ENCODE measurements around the gene GAGE12H. TPM values are rescaled to one million over a fixed set of nuclear protein-coding genes. Genes with fewer than 3 reads are reported as not detected.

The GAGE12H gene
- total RNA-seq, 6 experiments from 2014 or later: not detected

- no peaks in the 10 kb centered on the region; the same call in 1 of the 2 replicates for H3K27me3 Mint-ChIP-seq (ENCODE audit: insufficient read depth)
- no peaks in the 10 kb centered on the region for H3K4me1 Mint-ChIP-seq (ENCODE audit: low read depth)
- H3K4me3 Mint-ChIP-seq: no peak overlapping the region
- H3K27ac Mint-ChIP-seq: no peak overlapping the region
- no peak for DNase-seq
- H3K36me3 Mint-ChIP-seq (ENCODE audit: low read depth): no peaks in the 10 kb centered on the region
- H3K9me3 Mint-ChIP-seq: peaks cover 5% of the 10 kb centered on the region; the same call in 1 of the 2 replicates
- no peak for TF ChIP-seq CTCF (IDR thresholded peaks at IDR 0.05)
These were observed 31.1 kb downstream of the GAGE12H start for GRCh38 chrX:49610718-49611310.

GRCh38 chrX:49618574-49618973, 38.8 kb downstream of the GAGE12H start:
- Mint-ChIP-seq H3K27me3 (ENCODE audit: insufficient read depth) (no peaks in the 10 kb centered on the region), H3K27ac (no peak overlapping the region), H3K4me1 (ENCODE audit: low read depth) (no peaks in the 10 kb centered on the region), H3K9me3 (peaks cover 5% of the 10 kb centered on the region; the same call in 1 of the 2 replicates), H3K36me3 (ENCODE audit: low read depth) (no peaks in the 10 kb centered on the region), H3K4me3 (no peak overlapping the region)
- no peak for TF ChIP-seq CTCF (IDR thresholded peaks at IDR 0.05)
- no peak for DNase-seq

GRCh38 chrX:49627086-49627777, 47.5 kb downstream of the GAGE12H start:
- H3K9me3 Mint-ChIP-seq: no peaks in the 10 kb centered on the region; the same call in 1 of the 2 replicates
- H3K36me3 Mint-ChIP-seq (ENCODE audit: low read depth): no peaks in the 10 kb centered on the region
- no peak for TF ChIP-seq CTCF (IDR thresholded peaks at IDR 0.05)
- H3K4me3 Mint-ChIP-seq: no peak overlapping the region
- DNase-seq: no peak
- no peak overlapping the region for H3K27ac Mint-ChIP-seq
- no peaks in the 10 kb centered on the region for H3K27me3 Mint-ChIP-seq (ENCODE audit: insufficient read depth)
- no peaks in the 10 kb centered on the region for H3K4me1 Mint-ChIP-seq (ENCODE audit: low read depth)

Other genes starting within 250 kb of the GAGE12H start
- gene GAGE13, start 248.4 kb upstream of the GAGE12H start, total RNA-seq (2021; fragmentation: NEBNext Ultra II Directional; extraction: Animal tissue kit (Norgen Biotek cat#: 25700)): not detected
- not detected for gene GAGE12C, start 47.8 kb upstream of the GAGE12H start, total RNA-seq (2021; fragmentation: NEBNext Ultra II Directional; extraction: Animal tissue kit (Norgen Biotek cat#: 25700))
- not detected for gene GAGE12D, start 38.2 kb upstream of the GAGE12H start, total RNA-seq (2021; fragmentation: NEBNext Ultra II Directional; extraction: Animal tissue kit (Norgen Biotek cat#: 25700))
- gene GAGE12E, start 28.7 kb upstream of the GAGE12H start, total RNA-seq (2021; fragmentation: NEBNext Ultra II Directional; extraction: Animal tissue kit (Norgen Biotek cat#: 25700)): not detected
- not detected for gene GAGE12F, start 19.1 kb upstream of the GAGE12H start, total RNA-seq (2021; fragmentation: NEBNext Ultra II Directional; extraction: Animal tissue kit (Norgen Biotek cat#: 25700))
- not detected for gene GAGE12G, start 9.5 kb upstream of the GAGE12H start, total RNA-seq (2021; fragmentation: NEBNext Ultra II Directional; extraction: Animal tissue kit (Norgen Biotek cat#: 25700))
- gene GAGE2A, start 9.5 kb downstream of the GAGE12H start, total RNA-seq (2021; fragmentation: NEBNext Ultra II Directional; extraction: Animal tissue kit (Norgen Biotek cat#: 25700)): not detected
- gene GAGE1, start 19.1 kb downstream of the GAGE12H start, total RNA-seq (2021; fragmentation: NEBNext Ultra II Directional; extraction: Animal tissue kit (Norgen Biotek cat#: 25700)): not detected
- gene PAGE1, start 116.0 kb downstream of the GAGE12H start, total RNA-seq (2021; fragmentation: NEBNext Ultra II Directional; extraction: Animal tissue kit (Norgen Biotek cat#: 25700)): under 1 TPM in 1 of 6 experiments, not detected in 5; 0.34 TPM
- not detected for gene PAGE4, start 249.4 kb downstream of the GAGE12H start, total RNA-seq (2021; fragmentation: NEBNext Ultra II Directional; extraction: Animal tissue kit (Norgen Biotek cat#: 25700))